NCI-H748 (cell line): ENCODE data around the gene CCDC9B.

Source experiments
- DNase-seq: peaks from one replicate; lab custom pipeline; 2025; ENCODE audit not compliant: unreplicated experiment; lab: John Stamatoyannopoulos, UW

Gene CCDC9B

GRCh38 chr15:40365624-40366456 is 25.1 kb upstream of the CCDC9B start:
- no peak for DNase-seq

DNA sequence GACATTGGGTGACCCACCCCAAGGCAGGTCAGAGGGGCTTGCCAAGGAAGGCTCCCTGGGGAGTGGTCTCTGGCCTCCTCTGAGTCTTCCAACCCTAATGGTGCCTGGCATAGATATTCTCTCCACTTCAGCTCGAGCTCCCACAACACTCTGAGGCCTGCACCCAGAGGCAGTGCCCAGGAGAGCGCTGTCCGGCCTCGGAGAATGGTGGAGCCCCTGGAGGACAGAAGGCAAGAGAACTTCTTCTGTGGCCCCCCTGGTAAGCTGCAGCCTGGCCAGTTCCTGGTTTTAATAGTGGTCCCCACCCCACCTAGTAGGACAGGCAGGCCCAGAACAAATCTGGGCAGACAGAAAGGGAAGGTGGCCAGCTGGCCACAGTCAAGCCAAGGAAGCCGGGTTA is 24.3 kb upstream of the CCDC9B start:
- no peak for DNase-seq

GRCh38 chr15:40364251-40364650 is 23.5 kb upstream of the CCDC9B start:
- DNase-seq, result no peak

DNA sequence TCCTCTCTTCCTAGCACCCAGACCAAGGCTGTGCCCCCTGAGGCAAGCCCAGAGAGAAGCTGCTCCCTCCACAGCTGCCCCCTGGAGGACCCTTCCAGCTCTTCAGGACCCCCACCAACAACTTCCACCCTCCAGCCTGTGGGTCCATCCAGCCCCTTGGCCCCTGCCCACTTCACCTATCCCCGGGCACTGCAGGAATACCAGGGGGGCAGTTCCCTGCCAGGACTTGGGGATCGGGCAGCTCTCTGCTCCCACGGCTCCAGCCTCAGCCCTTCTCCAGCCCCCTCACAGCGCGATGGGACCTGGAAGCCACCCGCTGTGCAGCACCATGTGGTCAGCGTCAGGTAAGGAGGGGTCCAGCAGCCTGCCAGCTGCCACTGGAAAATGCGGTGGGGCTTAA is 22.9 kb upstream of the CCDC9B start:
- no peak for DNase-seq

DNA sequence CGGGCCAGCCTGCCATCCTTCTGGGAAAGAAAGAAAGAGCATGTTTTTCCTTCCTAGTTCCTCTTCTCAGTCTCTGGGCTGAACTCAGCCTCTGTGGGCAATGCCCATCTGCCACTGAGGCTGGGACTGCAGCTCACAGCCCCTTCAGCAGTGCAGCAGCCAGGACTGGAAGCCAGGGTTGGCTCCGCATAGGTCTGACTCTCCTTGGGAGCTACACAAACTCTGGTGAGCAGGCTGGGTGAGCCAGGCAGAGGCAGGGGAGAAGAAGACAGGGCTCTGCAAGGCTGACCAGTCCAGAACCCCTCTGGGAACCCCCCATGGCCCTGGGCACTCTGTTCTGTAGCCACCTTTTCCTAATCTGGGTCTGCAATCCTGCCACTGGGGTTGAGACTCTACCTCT is 20.9 kb upstream of the CCDC9B start:
- no peak for DNase-seq

- no peak for DNase-seq
These were observed 19.3 kb upstream of the CCDC9B start for GRCh38 chr15:40360015-40360414.

- peak; percentile 48 for DNase-seq
These were observed 18.0 kb upstream of the CCDC9B start for GRCh38 chr15:40358471-40359353.

GRCh38 chr15:40357723-40358470 is 17.2 kb upstream of the CCDC9B start, which contains the start of gene DISP2:
DISP2 (plus strand) TSS chr15:40358219; CDS start chr15:40358322, 103 bp downstream.
- DNase-seq, result peak; percentile 84

GRCh38 chr15:40357246-40357645 is 16.5 kb upstream of the CCDC9B start:
- no peak for DNase-seq

DNA sequence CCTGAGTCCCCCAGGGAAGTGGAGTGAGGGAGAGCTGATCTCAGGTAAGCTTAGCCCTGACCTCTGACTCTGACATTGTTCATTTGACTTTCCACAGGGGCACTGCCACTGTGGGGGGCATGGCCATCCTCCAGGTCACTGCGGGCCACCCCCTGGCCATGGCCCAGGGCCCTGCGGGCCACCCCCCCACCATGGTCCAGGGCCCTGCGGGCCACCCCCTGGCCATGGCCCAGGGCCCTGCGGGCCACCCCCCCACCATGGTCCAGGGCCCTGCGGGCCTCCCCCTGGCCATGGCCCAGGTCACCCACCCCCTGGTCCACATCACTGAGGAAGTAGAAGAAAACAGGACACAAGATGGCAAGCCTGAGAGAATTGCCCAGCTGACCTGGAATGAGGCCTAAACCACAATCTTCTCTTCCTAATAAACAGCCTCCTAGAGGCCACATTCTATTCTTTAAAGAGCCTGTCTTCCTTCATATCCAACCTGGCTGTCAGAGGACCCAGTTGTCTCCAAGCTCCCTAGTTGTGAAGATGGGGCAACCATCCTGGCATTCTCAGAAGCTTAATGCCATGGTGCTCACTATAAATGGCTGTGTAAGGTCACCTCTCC is 15.3 kb upstream of the CCDC9B start:
- no peak for DNase-seq

DNA sequence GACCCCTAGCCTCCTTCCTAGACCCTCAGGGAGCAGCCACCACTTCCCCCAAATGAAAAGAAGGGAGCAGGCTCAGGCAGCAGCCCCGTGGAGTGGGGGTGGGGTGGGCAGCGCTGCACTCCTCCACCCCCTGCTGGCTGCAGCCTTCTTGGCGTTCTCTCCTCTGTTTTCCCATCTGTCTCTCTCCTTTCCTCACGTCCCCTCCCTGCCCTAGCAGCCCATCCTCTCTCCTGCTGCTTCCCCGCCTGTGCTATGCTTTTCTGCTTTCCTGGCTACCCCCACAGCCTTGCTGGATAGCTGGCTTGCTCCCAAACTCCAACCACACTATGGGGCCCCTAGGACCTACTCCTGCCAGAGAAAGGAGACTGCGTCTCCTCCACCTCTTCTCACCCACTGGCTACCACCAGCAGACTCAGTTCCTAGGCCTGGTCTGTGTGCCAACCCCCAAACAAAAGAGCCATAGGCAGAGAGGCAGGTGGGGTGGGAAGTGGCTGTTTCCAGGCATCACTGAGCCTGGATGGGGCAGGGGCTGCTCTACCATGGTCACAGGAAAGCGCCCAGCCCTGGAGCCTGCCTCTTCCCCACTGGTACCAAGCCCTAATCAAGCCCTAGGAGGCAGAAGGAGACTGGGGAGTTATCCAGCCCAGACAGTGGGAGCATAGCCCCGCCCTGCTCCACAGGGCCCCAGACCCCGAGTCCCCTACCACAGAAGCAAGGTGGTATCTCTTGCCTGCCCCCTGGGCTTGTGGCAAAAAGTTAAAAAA is 13.9 kb upstream of the CCDC9B start:
- DNase-seq, result no peak

DNA sequence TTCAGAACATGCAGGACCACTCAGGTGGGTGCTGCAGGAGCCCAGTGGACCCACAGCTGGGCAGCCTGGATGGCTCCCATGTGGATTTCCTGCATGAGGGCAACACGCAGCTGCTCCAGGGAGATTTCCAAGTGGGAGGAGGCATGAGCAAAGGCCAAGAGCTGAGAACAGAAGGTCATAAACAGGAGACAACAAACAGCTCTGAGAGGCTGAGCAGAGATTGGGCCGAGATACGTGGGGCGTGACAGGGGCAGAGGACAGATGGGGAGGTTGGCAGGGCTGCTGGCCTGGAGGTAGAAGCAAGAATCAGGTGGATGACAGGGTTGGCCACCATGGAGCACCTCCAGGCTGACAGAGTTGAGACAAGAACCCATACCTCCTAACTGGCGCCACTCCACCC is 13.0 kb upstream of the CCDC9B start:
- DNase-seq, result no peak

DNA sequence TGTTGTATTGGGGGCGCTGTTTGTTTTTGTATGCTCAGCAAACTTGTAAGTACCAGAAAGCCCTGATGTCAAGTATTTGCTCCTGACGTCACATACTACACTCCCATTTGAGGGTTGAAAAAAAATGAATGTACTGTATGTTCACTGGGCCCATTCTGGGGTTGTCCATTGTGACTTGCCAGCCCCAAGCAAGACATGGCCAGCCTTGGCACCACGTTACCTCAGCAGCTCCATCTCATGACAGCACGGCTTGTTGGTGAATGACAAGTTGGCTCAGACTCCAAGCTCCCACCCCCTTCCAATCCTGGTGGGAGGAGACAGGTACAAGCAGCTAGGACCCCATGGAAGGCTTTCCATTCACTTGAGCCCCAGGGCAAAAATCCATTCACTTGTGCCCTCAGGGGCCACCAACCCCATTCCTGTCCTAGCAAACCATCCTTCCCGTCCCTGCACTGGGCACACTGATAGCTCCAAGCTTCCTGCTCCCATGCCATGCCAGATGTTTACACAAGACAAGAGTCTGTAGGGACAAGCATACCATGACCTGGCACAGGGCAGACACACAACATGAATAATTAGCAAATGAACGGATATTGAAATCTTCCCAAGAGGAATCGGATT is 11.7 kb upstream of the CCDC9B start:
- no peak for DNase-seq

DNA sequence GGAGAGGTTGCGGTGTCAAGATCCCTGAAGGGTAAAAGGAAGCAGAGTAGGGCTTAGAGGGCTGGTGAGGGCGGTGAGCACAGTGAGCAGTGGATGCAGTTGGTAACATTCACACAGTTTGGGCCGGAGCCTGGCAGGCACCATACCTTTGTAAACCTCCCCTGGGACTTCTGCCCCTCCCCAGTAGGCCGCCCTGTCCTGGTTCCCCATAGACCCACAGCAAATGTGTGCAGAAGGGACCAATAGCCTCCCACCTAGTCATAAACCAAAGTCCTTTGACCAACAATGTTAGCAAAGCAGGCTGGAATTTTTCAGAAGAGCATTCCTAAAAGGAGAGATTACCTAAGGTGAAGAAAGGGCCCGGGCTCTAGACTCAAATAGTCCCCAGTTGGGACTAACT is 8.4 kb upstream of the CCDC9B start:
- DNase-seq, result no peak

- no peak for DNase-seq
These were observed 7.7 kb upstream of the CCDC9B start for GRCh38 chr15:40348474-40348870.

- DNase-seq, result no peak
These were observed 7.1 kb upstream of the CCDC9B start for GRCh38 chr15:40347559-40348473.

DNA sequence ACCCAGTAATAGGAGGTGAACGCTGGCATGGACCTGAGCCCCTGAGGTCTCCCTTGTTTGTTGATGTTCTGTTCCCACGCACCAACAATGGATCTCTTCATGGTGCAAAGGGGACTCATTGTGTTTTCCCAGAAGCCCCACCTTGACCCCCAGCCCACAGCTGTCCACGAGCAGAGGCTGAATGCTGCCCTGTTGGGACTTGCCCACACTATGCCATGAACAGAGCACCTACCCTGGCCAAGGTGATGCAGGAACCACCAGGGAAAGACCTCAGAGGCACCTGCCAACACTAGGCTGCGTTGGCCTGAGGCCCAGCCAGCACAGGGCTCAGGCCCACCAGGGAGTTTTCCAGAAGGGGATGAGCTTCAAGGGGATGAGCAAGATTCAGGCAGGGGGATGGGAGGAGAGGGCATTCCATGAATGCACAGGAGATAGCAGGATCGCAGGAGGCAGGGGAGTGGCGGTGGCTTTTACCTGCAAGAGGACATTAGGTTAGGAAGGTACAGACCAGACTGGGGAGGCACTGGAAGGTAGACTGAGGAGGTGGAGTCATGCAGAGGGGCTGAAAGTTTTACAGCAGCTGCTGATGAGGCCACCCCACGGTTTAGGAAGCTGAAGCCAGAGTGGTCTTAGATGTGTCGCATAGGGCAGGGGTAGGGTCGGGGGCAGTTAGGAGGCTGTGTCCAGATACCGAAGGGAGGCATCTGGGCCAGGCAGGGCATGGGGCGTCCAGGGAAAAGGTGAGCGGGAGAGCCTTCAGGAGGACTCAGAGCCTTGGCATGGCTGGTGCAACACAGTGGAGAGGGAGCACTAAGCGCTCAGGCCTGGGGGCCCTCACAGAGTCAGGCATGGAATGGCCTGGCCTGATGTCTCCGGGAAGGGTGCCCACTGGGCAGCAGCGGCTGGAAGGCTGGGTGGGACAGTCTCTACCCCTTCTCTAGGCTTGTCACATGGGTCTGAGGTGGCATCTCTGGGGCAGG is 6.1 kb upstream of the CCDC9B start:
- DNase-seq, result no peak
